OCI-LY7 (cell line): ENCODE measurements around the gene WLS. TPM values are rescaled to one million over a fixed set of nuclear protein-coding genes. Genes with fewer than 3 reads are reported as not detected.

Experiments
- BruUV-seq: library from RNA; stranded (reverse); fragments of 400-500 nt; replicated peaks from 2 replicates; lab custom pipeline; 2021; lab: Mats Ljungman, UMichigan
- CTCF ChIA-PET: fragments of 300-600 bp; sonication (Branson Sonifier 250); formaldehyde crosslinking; loops from one replicate; lab custom pipeline; 2022; ENCODE audit warnings: antibody characterized with exemption; ENCODE audit not compliant: unreplicated experiment; lab: Charles Lee
- POLR2A ChIA-PET: fragments of 300-600 bp; sonication (Branson Sonifier 250); formaldehyde crosslinking; loops from one replicate; lab custom pipeline; 2022; ENCODE audit warnings: antibody characterized with exemption; lab: Charles Lee
- DNase-seq: peaks from one replicate; pipeline ENCODE4 v3.0.0-alpha.2; 2015; ENCODE audit warnings: low spot score
- H2AFZ ChIP-seq: fragments of 200-600 bp; sonication (generic), shearing (Covaris generic); 2 replicates; pipeline ENCODE4 v1.6.1; 2014; ENCODE audit warnings: mild to moderate bottlenecking, antibody characterized with exemption, low read length, moderate library complexity
- H3K27ac ChIP-seq: fragments of 200-600 bp; sonication (generic); 2 replicates; pipeline ENCODE4 v1.5.1; 2014; ENCODE audit warnings: mixed run types, low read depth, mild to moderate bottlenecking, moderate library complexity, low read length, inconsistent platforms; ENCODE audit not compliant: poor library complexity, severe bottlenecking
- H3K36me3 ChIP-seq: fragments of 200-600 bp; sonication (generic); 2 replicates; pipeline ENCODE4 v1.6.1; 2014; ENCODE audit warnings: mild to moderate bottlenecking, antibody characterized with exemption, low read length, moderate library complexity, mixed read lengths; ENCODE audit not compliant: insufficient read depth
- H3K4me1 ChIP-seq: fragments of 200-600 bp; sonication (generic); 2 replicates; pipeline ENCODE4 v1.5.1; 2014; ENCODE audit warnings: mild to moderate bottlenecking, low read length; ENCODE audit not compliant: insufficient read depth, poor library complexity, severe bottlenecking
- H3K4me2 ChIP-seq: fragments of 200-600 bp; sonication (generic); 2 replicates; pipeline ENCODE4 v1.6.1; 2014; ENCODE audit warnings: mild to moderate bottlenecking, low read length
- H3K4me3 ChIP-seq: fragments of 200-600 bp; sonication (generic); 2 replicates; pipeline ENCODE4 v1.5.1; 2014; ENCODE audit warnings: mild to moderate bottlenecking, low read depth, low read length; ENCODE audit not compliant: poor library complexity, severe bottlenecking
- H3K79me2 ChIP-seq: fragments of 200-600 bp; sonication (generic); 2 replicates; pipeline ENCODE4 v1.6.1; 2016; ENCODE audit warnings: low read depth, mild to moderate bottlenecking, low read length, moderate library complexity, mixed read lengths; ENCODE audit not compliant: insufficient read depth
- H3K9me2 ChIP-seq: fragments of 200-600 bp; sonication (generic); 2 replicates; pipeline ENCODE4 v1.6.1; 2016; ENCODE audit warnings: mild to moderate bottlenecking, low read length, mixed read lengths; ENCODE audit not compliant: insufficient read depth
- H3K9me3 ChIP-seq: fragments of 200-600 bp; sonication (generic); 2 replicates; pipeline ENCODE4 v1.6.1; 2014; ENCODE audit warnings: mild to moderate bottlenecking, mixed run types, low read length, mixed read lengths
- H4K20me1 ChIP-seq: fragments of 200-600 bp; sonication (generic); 2 replicates; pipeline ENCODE4 v1.6.1; 2014; ENCODE audit warnings: mild to moderate bottlenecking, antibody characterized with exemption, low read length, moderate library complexity, mixed read lengths; ENCODE audit not compliant: insufficient read depth
- CTCF ChIP-seq: fragments of 200-600 bp; sonication (generic); conservative IDR thresholded peaks from 2 replicates; pipeline ENCODE4 v1.5.1; 2014; ENCODE audit warnings: mild to moderate bottlenecking, antibody characterized with exemption, low read length, moderate library complexity, mixed read lengths
- EZH2phosphoT487 ChIP-seq: fragments of 200-600 bp; sonication (generic); IDR thresholded peaks from 2 replicates; pipeline ENCODE4 v1.6.1; 2018; ENCODE audit warnings: low read depth, borderline replicate concordance, mild to moderate bottlenecking, mixed run types, antibody characterized with exemption, low read length, moderate library complexity, mixed read lengths
- intact Hi-C: fragments of 100-400 bp; cut with micrococcal nuclease; formaldehyde crosslinking; loops from one replicate; pipeline ENCODE4 v1.10.0; 2022; ENCODE audit not compliant: unreplicated experiment
- total RNA-seq, 2 experiments: library from RNA; depleted of rRNA in 1 of 2; stranded (reverse); fragments of >200 nt in 1 of 2; shearing (Covaris generic) in 1 of 2; gene quantifications; 2 replicates each; pipeline ENCODE4 v1.2.3, GENCODE V29; 2014 to 2022

The WLS gene
- total RNA-seq, 2 experiments from 2014 or later, result not detected

- ChIA-PET CTCF (no interaction called here), POLR2A (no interaction called here)
- Histone ChIP-seq H3K4me2 (no peak overlapping the region), H3K36me3 (no peaks in the 10 kb centered on the region), H3K4me1 (no peaks in the 10 kb centered on the region), H3K79me2 (no peaks in the 10 kb centered on the region), H3K27ac (no peak overlapping the region), H3K4me3 (no peak overlapping the region), H2AFZ (no peak overlapping the region), H3K9me3 (no peaks in the 10 kb centered on the region), H3K9me2 (no peaks in the 10 kb centered on the region), H4K20me1 (no peaks in the 10 kb centered on the region)
- no peak for DNase-seq
- BruUV-seq, result no TSS peak
- TF ChIP-seq EZH2phosphoT487 (no peak), CTCF (no peak)
- intact Hi-C loops, result loop anchor here (10.0 kb wide), 1 partner anchor 1179 kb away; no protein-coding TSS in a partner anchor
Observed at GRCh38 chr1:68136187-68136586, 96.1 kb downstream of the WLS start.

GRCh38 chr1:68132426-68133130, 99.7 kb downstream of the WLS start:
- Histone ChIP-seq H3K4me1 (no peaks in the 10 kb centered on the region), H3K27ac (no peak overlapping the region), H3K4me2 (no peak overlapping the region), H2AFZ (no peak overlapping the region), H3K36me3 (no peaks in the 10 kb centered on the region), H3K79me2 (no peaks in the 10 kb centered on the region), H3K9me2 (no peaks in the 10 kb centered on the region), H4K20me1 (no peaks in the 10 kb centered on the region), H3K4me3 (no peak overlapping the region), H3K9me3 (no peaks in the 10 kb centered on the region)
- intact Hi-C loops, result loop anchor here (10.0 kb wide), 1 partner anchor 1182 kb away; no protein-coding TSS in a partner anchor
- ChIA-PET CTCF (no interaction called here), POLR2A (interaction anchor here (0.6 to 1.0 kb wide), 2 partner anchors 15 to 758 kb away, joined by 3 to 6 read pairs; no protein-coding TSS in a partner anchor)
- DNase-seq, result no peak
- TF ChIP-seq EZH2phosphoT487, result no peak
- no TSS peak for BruUV-seq

GRCh38 chr1:68131261-68131660, 101.1 kb downstream of the WLS start:
- Histone ChIP-seq H3K4me1 (no peaks in the 10 kb centered on the region), H3K4me3 (no peak overlapping the region), H3K9me3 (no peaks in the 10 kb centered on the region), H3K79me2 (no peaks in the 10 kb centered on the region), H3K27ac (no peak overlapping the region), H4K20me1 (no peaks in the 10 kb centered on the region), H2AFZ (no peak overlapping the region), H3K9me2 (no peaks in the 10 kb centered on the region), H3K36me3 (no peaks in the 10 kb centered on the region), H3K4me2 (no peak overlapping the region)
- TF ChIP-seq CTCF, result no peak
- no TSS peak for BruUV-seq
- POLR2A ChIA-PET, result interaction anchor here (0.6 to 0.7 kb wide), 2 partner anchors 269 to 370 kb away, joined by 3 to 4 read pairs; no protein-coding TSS in a partner anchor
- intact Hi-C loops, result loop anchor here (10.0 kb wide), 1 partner anchor 1184 kb away; no protein-coding TSS in a partner anchor
- CTCF ChIA-PET, result no interaction called here
- no peak for DNase-seq
